ENCODE results near the gene PPEF2.

DNA sequence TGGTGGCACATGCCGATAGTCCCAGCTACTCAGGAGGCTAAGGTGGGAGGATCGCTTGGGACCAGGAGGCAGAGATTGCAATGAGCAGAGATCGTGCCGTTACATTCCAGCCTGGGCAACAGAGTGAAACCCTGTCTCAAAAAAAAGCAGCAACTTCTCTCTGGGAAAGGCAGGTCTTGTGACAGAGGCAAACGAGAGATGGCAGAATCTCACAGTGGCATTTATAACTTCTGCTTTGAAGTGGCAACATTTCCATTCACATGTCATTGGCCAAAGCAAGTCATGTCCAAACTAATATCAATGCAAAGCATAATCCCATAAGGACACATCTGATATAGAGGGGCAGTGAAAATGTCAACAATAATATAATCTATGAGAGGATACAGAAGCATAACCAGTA, 79.8 kb downstream of the PPEF2 start:
- TF ChIP-seq, protein P1, sequence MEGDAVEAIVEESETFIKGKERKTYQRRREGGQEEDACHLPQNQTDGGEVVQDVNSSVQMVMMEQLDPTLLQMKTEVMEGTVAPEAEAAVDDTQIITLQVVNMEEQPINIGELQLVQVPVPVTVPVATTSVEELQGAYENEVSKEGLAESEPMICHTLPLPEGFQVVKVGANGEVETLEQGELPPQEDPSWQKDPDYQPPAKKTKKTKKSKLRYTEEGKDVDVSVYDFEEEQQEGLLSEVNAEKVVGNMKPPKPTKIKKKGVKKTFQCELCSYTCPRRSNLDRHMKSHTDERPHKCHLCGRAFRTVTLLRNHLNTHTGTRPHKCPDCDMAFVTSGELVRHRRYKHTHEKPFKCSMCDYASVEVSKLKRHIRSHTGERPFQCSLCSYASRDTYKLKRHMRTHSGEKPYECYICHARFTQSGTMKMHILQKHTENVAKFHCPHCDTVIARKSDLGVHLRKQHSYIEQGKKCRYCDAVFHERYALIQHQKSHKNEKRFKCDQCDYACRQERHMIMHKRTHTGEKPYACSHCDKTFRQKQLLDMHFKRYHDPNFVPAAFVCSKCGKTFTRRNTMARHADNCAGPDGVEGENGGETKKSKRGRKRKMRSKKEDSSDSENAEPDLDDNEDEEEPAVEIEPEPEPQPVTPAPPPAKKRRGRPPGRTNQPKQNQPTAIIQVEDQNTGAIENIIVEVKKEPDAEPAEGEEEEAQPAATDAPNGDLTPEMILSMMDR (IDR thresholded peaks at IDR 0.05), result no peak
- TF ChIP-seq ZFX (IDR thresholded peaks at IDR 0.05; ENCODE audit: borderline replicate concordance), result no peak
